Choroid plexus epithelial cell (primary cell): ENCODE measurements around the gene GFER.

Source experiments
- DNase-seq: peaks from one replicate; pipeline ENCODE4 v3.0.0-alpha.2; 2010; ENCODE audit warnings: low read depth
- H3K4me3 ChIP-seq: 2 replicates; pipeline ENCODE4 v1.5.1; 2011; ENCODE audit warnings: low read depth, mild to moderate bottlenecking, control low read depth, low read length, moderate library complexity
- TF ChIP-seq, protein P1 (sequence below): conservative IDR thresholded peaks from 2 replicates; pipeline ENCODE4 v1.5.1; 2011; ENCODE audit warnings: low read depth, mild to moderate bottlenecking, control low read depth, inconsistent platforms, low read length, moderate library complexity

The GFER gene

DNA sequence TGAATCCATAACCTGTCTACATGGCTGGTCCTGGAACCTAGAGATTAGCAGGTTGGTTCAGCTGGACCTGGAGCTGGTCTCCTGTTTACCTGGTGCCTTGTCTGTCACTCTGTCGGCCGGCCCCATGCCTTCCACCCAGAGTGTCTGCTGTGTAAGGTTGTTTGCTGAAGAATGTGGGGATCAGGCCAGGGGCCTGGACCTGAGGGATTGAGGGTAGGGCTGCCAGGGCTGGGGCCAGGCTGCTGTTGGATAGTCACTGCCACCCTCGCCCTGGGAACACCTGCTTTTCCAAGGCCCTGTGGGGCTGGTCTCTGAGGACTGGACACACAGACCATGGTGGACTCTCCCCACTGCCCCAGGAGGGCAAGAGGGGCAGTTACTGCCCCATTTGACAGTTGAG is 44.2 kb downstream of the GFER start:
- TF ChIP-seq, protein P1, sequence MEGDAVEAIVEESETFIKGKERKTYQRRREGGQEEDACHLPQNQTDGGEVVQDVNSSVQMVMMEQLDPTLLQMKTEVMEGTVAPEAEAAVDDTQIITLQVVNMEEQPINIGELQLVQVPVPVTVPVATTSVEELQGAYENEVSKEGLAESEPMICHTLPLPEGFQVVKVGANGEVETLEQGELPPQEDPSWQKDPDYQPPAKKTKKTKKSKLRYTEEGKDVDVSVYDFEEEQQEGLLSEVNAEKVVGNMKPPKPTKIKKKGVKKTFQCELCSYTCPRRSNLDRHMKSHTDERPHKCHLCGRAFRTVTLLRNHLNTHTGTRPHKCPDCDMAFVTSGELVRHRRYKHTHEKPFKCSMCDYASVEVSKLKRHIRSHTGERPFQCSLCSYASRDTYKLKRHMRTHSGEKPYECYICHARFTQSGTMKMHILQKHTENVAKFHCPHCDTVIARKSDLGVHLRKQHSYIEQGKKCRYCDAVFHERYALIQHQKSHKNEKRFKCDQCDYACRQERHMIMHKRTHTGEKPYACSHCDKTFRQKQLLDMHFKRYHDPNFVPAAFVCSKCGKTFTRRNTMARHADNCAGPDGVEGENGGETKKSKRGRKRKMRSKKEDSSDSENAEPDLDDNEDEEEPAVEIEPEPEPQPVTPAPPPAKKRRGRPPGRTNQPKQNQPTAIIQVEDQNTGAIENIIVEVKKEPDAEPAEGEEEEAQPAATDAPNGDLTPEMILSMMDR: no peak
- no peak overlapping the region for H3K4me3 ChIP-seq
- no peak for DNase-seq

DNA sequence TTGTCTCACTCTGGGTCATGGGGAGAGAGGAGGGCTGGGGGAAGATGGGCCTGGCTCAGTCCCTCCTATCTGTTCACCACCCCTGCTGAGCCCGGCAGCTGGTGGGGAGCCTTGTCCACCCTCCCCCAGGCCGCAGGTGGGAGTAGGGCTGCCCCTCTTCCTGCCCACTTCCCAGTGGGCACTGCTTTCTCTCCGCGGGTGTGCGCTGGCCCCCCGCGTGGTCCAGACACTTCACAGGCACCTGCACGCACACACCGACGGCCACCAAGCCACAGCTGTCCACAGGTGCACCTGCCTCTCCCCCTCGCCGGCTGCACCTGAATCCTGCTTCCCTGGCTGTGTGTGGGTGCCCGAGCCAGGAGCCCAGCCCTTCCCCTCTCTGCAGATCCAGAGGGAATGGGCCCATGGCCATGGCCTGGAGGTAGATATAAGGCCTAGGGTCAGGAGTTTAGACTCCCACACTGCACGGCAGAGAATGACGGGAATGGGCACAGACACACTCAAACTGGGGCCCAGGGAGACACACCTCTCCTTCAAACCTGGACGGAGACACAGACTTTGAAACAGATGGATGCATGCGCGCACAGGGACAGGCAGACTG is 44.7 kb downstream of the GFER start:
- no peak overlapping the region for H3K4me3 ChIP-seq
- no peak for DNase-seq
- TF ChIP-seq, protein P1: no peak

DNA sequence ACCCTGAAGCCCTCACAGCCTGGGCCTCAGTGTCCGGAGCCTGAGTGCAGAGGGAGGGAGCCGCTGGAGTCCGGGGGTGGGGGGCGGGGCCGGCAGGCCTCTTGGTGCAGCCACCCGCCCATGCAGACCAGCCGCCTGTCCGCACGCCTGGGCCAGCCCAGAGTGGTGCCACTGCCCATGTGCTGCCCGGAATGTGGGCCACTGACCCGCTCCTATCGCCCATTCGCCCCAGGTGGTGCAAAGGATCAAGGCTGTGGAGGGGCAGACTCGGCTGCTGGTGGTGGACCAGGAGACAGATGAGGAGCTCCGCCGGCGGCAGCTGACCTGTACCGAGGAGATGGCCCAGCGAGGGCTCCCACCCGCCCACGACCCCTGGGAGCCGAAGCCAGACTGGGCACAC is 45.4 kb downstream of the GFER start:
- no peak for DNase-seq
- no peak overlapping the region for H3K4me3 ChIP-seq
- TF ChIP-seq, protein P1: no peak

DNA sequence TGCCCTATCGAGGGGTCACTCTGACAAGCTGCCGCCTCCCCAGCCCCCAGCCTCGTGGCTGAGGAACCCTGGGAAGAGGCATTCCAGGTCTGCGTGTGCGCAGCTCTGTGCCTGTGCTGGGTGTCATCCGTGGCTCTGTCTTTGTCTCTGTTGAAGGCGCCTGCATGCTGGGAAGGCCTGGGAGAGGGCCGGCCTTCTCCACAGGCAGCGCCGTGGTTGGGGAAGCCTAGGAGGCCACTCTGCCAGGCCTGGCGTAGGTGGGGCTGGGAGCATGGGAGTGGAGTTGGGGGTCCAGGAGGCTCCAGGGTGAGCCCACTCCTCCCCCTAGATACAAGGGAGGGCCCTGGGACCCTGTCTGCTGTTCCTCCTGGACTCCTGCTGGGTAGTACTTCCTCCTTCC is 46.0 kb downstream of the GFER start:
- TF ChIP-seq, protein P1: no peak
- H3K4me3 ChIP-seq: no peak overlapping the region
- DNase-seq: no peak

DNA sequence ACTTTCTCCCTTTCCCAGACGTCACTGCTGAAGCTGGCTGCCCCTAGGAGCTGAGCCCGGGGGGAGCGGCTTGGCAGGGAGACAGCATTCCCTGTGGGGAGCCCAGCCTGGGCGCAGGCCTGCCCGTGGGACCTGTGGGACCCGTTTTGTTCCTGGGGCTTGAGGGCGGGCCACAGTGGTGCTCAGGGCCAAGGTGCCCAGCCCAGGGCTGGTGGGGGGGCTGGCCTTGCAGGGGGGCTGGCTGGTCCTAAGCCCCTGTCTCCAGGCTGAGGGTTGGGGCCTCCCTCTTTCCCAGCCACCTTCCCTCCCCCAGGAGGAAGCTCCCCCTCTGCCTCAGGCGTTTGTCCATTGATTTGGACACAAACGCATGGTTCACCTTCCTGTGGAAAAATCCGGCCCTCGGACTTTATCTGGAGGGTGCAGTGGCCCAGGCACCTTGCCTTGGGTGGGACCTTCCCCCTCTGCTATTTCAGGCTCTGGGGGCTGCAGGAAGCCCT is 47.1 kb downstream of the GFER start:
- DNase-seq: no peak
- no peak overlapping the region for H3K4me3 ChIP-seq
- TF ChIP-seq, protein P1: no peak

DNA sequence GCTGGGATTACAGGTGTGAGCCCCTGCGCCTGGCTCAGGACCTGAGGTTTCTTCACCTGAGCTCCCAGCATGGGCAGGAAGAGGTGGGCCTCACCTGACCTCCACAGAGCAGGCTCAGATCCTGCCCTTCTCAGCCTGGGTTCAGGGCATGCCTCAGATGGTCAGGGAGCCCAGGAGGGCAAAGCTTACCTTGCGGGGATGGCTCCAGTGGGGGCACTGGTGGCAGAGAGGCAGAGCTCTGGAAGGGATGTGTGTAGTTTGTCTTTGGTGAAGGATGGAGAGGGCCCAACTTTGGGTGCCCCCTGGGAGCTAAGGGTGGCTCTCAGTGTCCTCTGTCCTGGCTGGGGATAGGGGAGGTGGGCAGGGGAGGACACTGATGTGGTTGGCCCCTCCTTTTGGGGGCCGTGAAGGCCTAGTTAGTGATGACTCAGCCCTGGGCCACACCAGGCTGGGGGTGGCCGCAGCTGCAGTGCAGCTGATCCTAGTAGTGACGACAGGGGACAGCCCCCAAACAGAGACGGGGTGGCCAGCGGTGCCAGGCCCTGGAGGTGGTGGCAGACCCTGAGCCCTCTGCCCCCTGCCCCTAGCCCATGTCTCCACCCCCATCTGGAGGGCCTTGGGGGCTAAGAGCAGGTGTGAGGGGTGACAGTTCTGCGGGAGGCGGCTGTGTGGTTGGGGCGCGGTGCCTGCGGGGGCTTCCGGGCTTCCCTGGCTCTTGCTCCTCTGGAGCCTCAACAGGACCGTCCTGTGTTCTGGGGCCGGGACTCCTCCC is 48.5 kb downstream of the GFER start:
- no peak for DNase-seq
- no peak overlapping the region for H3K4me3 ChIP-seq
- TF ChIP-seq, protein P1: no peak
